Lung (tissue), 12 donors: ENCODE data around the gene PCIF1. TPM values are rescaled to one million over a fixed set of nuclear protein-coding genes. Genes with fewer than 3 reads are reported as not detected.
A peak's percentile ranks its signal among the peaks of the same experiment; 100 is the strongest.

Experiments
- ATAC-seq: fragments of 200-7000 bp; cut with Tn5 transposase; one replicate; pipeline ENCODE4 v1.9.1; 2020; ENCODE audit warnings: moderate number of reproducible peaks; ENCODE audit not compliant: insufficient read depth, low FRiP score
- DNase-seq, 3 donors: peaks; one replicate each; pipeline ENCODE4 v3.0.0-alpha.2; 2013 to 2017
- H3K27ac ChIP-seq, 2 donors: one replicate each; pipeline ENCODE4 v1.5.1; 2013; ENCODE audit warnings: mild to moderate bottlenecking in 2 of 2, moderate library complexity in 2 of 2, control low read depth in 1 of 2, inconsistent platforms in 1 of 2, low read depth in 1 of 2, low read length in 1 of 2
- H3K27me3 ChIP-seq, 3 donors: one replicate each; pipeline ENCODE4 v1.5.1; 2013; ENCODE audit warnings: low read length in 2 of 3; ENCODE audit not compliant: control insufficient read depth in 3 of 3, insufficient read depth in 3 of 3
- H3K36me3 ChIP-seq, 4 donors: one replicate each; pipeline ENCODE4 v1.5.1; 2013; ENCODE audit warnings: low read length in 4 of 4, mild to moderate bottlenecking in 1 of 4, moderate library complexity in 1 of 4; ENCODE audit not compliant: control insufficient read depth in 4 of 4, insufficient read depth in 4 of 4
- H3K4me1 ChIP-seq, 5 donors: one replicate each; pipeline ENCODE4 v1.5.1; 2013; ENCODE audit warnings: low read length in 5 of 5, mild to moderate bottlenecking in 2 of 5, moderate library complexity in 1 of 5; ENCODE audit not compliant: control insufficient read depth in 5 of 5, insufficient read depth in 5 of 5
- H3K4me3 ChIP-seq: one replicate; pipeline ENCODE4 v1.5.1; 2013; ENCODE audit warnings: mild to moderate bottlenecking, control low read depth, moderate library complexity
- H3K9ac ChIP-seq, 2 donors: one replicate each; pipeline ENCODE4 v1.5.1; 2013; ENCODE audit warnings: low read length in 2 of 2, control low read depth in 1 of 2; ENCODE audit not compliant: insufficient read depth in 1 of 2
- H3K9me3 ChIP-seq, 4 donors: one replicate each; pipeline ENCODE4 v1.5.1; 2013; ENCODE audit warnings: low read length in 3 of 4, mild to moderate bottlenecking in 1 of 4, moderate library complexity in 1 of 4; ENCODE audit not compliant: control insufficient read depth in 4 of 4, insufficient read depth in 3 of 4
- CTCF ChIP-seq: IDR thresholded peaks from 2 replicates; pipeline ENCODE4 v1.5.1; 2012; ENCODE audit warnings: mild to moderate bottlenecking; ENCODE audit errors: control extremely low read depth, extremely low read depth
- WGBS, 2 donors: extraction: QIAGEN DNeasy Blood & Tissue Kit; methylation state at CpG; one replicate each; pipeline ENCODE4 v1.1.7; 2013; 5-methylcytosine and 5-hydroxymethylcytosine counted together
- polyA plus RNA-seq, 2 donors: library from polyadenylated mRNA; stranded (reverse); fragments of 200-250 nt; gene quantifications; one replicate each; pipeline ENCODE4 v1.2.1, GENCODE V29; 2013
- total RNA-seq, 2 donors: library from RNA; depleted of rRNA in 1 of 2; stranded (reverse); fragments of >200 nt in 1 of 2; gene quantifications; one replicate each; pipeline ENCODE4 v1.2.1, GENCODE V29; 2014 to 2021
- donor health status: control.
- donor health status: control.
- donor health status: Bipolar disorder and iron deficiency.
- donor health status: healthy.
- donor health status: DM: yes; HTN: yes; CAD: no.

The PCIF1 gene
- total and polyA plus RNA-seq, 4 donors, result 27.7 to 48.1 (median 32.0) TPM

- peaks cover 0 to under 1% (median 0%) of the 10 kb centered on the region in 4 donors for H3K9me3 ChIP-seq
- peak overlapping the region; percentile 35 for H3K4me3 ChIP-seq
- peaks cover 0 to 15% (median 6%) of the 10 kb centered on the region in 4 donors for H3K36me3 ChIP-seq
- H3K9ac ChIP-seq, result peak overlapping the region in 1 of 2 donors; percentile 83
- H3K4me1 ChIP-seq, result peaks cover 0 to 22% (median 2%) of the 10 kb centered on the region in 5 donors
- 43 to 45% methylated on average over 29 of the region's 29 CpGs for WGBS, 2 donors
- no peak for DNase-seq
- H3K27me3 ChIP-seq, result no peaks in the 10 kb centered on the region
- ATAC-seq, result no peak
- TF ChIP-seq CTCF, result no peak
- H3K27ac ChIP-seq, result peak overlapping the region; percentile 67 to 83
These were observed 38.2 kb downstream of the PCIF1 start for GRCh38 chr20:45972500-45973183.

- 79 to 85% methylated on average over 7 of the region's 7 CpGs for WGBS, 2 donors
- Histone ChIP-seq H3K4me3 (no peak overlapping the region), H3K36me3 (no peaks in the 10 kb centered on the region), H3K9me3 (no peaks in the 10 kb centered on the region), H3K27me3 (peaks cover 0 to 4% (median 0%) of the 10 kb centered on the region in 3 donors), H3K9ac (no peak overlapping the region), H3K27ac (no peak overlapping the region), H3K4me1 (peaks cover 0 to 17% (median 1%) of the 10 kb centered on the region in 5 donors)
- DNase-seq, result no peak
- no peak for TF ChIP-seq CTCF
- ATAC-seq, result no peak
These were observed 40.5 kb downstream of the PCIF1 start for GRCh38 chr20:45974896-45975565.

GRCh38 chr20:45975686-45976085 is 41.2 kb downstream of the PCIF1 start:
- no peak overlapping the region for H3K9ac ChIP-seq
- H3K4me1 ChIP-seq, result peaks cover 0 to 11% (median 0%) of the 10 kb centered on the region in 5 donors
- no peaks in the 10 kb centered on the region for H3K9me3 ChIP-seq
- no peak for DNase-seq
- H3K27ac ChIP-seq, result no peak overlapping the region
- ATAC-seq, result no peak
- 86 to 94% methylated on average over 11 of the region's 11 CpGs for WGBS, 2 donors
- no peak overlapping the region for H3K4me3 ChIP-seq
- TF ChIP-seq CTCF, result no peak
- peaks cover 0 to 4% (median 0%) of the 10 kb centered on the region in 3 donors for H3K27me3 ChIP-seq
- no peaks in the 10 kb centered on the region for H3K36me3 ChIP-seq
